CD4-positive, alpha-beta T cell (primary cell): ENCODE measurements around the gene CISH. TPM values are rescaled to one million over a fixed set of nuclear protein-coding genes. Genes with fewer than 3 reads are reported as not detected.

Experiments used
- ATAC-seq: fragments of 200-7000 bp; cut with Tn5 transposase; one replicate; pipeline ENCODE4 v1.10.0; 2022; ENCODE audit warnings: mild to moderate bottlenecking; ENCODE audit not compliant: poor library complexity
- CTCF ChIA-PET: fragments of 350-600 bp; sonication (Branson Sonifier 250); formaldehyde crosslinking; loops from one replicate; lab custom pipeline; 2021; ENCODE audit warnings: antibody characterized with exemption, inconsistent platforms; lab: Charles Lee
- POLR2A ChIA-PET: fragments of 350-600 bp; sonication (Branson Sonifier 250); formaldehyde crosslinking; loops from one replicate; lab custom pipeline; 2021; ENCODE audit warnings: antibody characterized with exemption, inconsistent platforms; lab: Charles Lee
- DNase-seq, 14 experiments: peaks; one replicate each; pipeline ENCODE4 v3.0.0-alpha.2; 2013 to 2020; ENCODE audit warnings: mixed read lengths in 2 of 14
- H3K27ac ChIP-seq, 2 donors: one replicate each; pipeline versions ENCODE4 v1.5.1 to v1.7.0; 2013; ENCODE audit warnings: low read length in 2 of 2, low read depth in 1 of 2, mild to moderate bottlenecking in 1 of 2
- H3K27me3 ChIP-seq, 2 experiments: 1 replicate in 1 of 2; 2 replicates in 1 of 2; pipeline versions ENCODE4 v1.6.1 to v1.7.0; 2013; ENCODE audit warnings: low read length in 2 of 2, control low read depth in 1 of 2, mild to moderate bottlenecking in 1 of 2, moderate library complexity in 1 of 2; ENCODE audit not compliant: insufficient read depth in 2 of 2, control insufficient read depth in 1 of 2
- H3K36me3 ChIP-seq: one replicate; pipeline ENCODE4 v1.6.1; 2013; ENCODE audit warnings: low read length, control low read depth; ENCODE audit not compliant: insufficient read depth
- H3K4me1 ChIP-seq: one replicate; pipeline ENCODE4 v1.6.1; 2013; ENCODE audit warnings: low read length, control low read depth; ENCODE audit not compliant: insufficient read depth
- H3K4me3 ChIP-seq: one replicate; pipeline ENCODE4 v1.5.1; 2013; ENCODE audit warnings: mild to moderate bottlenecking, low read length, moderate library complexity
- H3K9me3 ChIP-seq, 2 experiments: 1 replicate in 1 of 2; 2 replicates in 1 of 2; pipeline versions ENCODE4 v1.6.1 to v1.7.0; 2013; ENCODE audit warnings: low read length in 2 of 2, mild to moderate bottlenecking in 2 of 2, control low read depth in 1 of 2, moderate library complexity in 1 of 2; ENCODE audit not compliant: control insufficient read depth in 1 of 2, insufficient read depth in 1 of 2
- H3K27ac Mint-ChIP-seq: one replicate; pipeline ENCODE4 v1.8.0; 2020; ENCODE audit warnings: mixed read lengths
- H3K27me3 Mint-ChIP-seq: one replicate; pipeline ENCODE4 v1.8.0; 2021; ENCODE audit warnings: mixed read lengths
- H3K36me3 Mint-ChIP-seq: one replicate; pipeline ENCODE4 v1.8.0; 2021; ENCODE audit warnings: low read depth, mixed read lengths
- H3K4me1 Mint-ChIP-seq: one replicate; pipeline ENCODE4 v1.8.0; 2021; ENCODE audit warnings: low read depth, mixed read lengths
- H3K4me3 Mint-ChIP-seq: one replicate; pipeline ENCODE4 v1.8.0; 2020; ENCODE audit warnings: mild to moderate bottlenecking, mixed read lengths
- H3K9me3 Mint-ChIP-seq: one replicate; pipeline ENCODE4 v1.8.0; 2020; ENCODE audit warnings: mixed read lengths
- CTCF ChIP-seq: fragments of 200-600 bp; IDR thresholded peaks from one replicate; pipeline ENCODE4 v1.8.0; 2022; ENCODE audit warnings: antibody characterized with exemption, mild to moderate bottlenecking
- intact Hi-C, 2 experiments: fragments of 100-400 bp; cut with DNase I in 1 of 2; cut with micrococcal nuclease in 1 of 2; formaldehyde crosslinking; loops; one replicate each; pipeline versions ENCODE4 v1.15.1 to v1.9.0; 2023 to 2025; cut with DNase I, micrococcal nuclease
- total RNA-seq, 174 experiments: library from RNA in 2 of 174; stranded (reverse) in 2 of 174; gene quantifications; one replicate each; pipeline ENCODE4 v1.2.3 and lab custom pipeline; 2021 to 2026

The CISH gene
- total RNA-seq, 2 experiments from 2014 or later: 3.5 to 3.7 TPM

- peaks cover 3% of the 10 kb centered on the region for H3K36me3 Mint-ChIP-seq
- CTCF ChIA-PET: interaction anchor here (0.8 to 9.7 kb wide), 25 partner anchors 11 to 1436 kb away, joined by 3 to 234 read pairs (median 5); partner anchors contain the start of genes C3orf18, DOCK3, HEMK1 and MANF
Observed at GRCh38 chr3:50616770-50617095, 5.2 kb upstream of the CISH start.

GRCh38 chr3:50616003-50616769 lies 4.6 kb upstream of the CISH start:
- TF ChIP-seq CTCF: peak; percentile 99
- Histone ChIP-seq H3K27ac (peak overlapping the region; percentile 52 to 79), H3K4me1 (peaks cover 82% of the 10 kb centered on the region), H3K9me3 (no peaks in the 10 kb centered on the region), H3K36me3 (peaks cover 3% of the 10 kb centered on the region), H3K4me3 (peak overlapping the region; percentile 93), H3K27me3 (no peaks in the 10 kb centered on the region)
- CTCF ChIA-PET: interaction anchor here (0.6 to 9.7 kb wide), 44 partner anchors 8 to 1436 kb away, joined by 3 to 234 read pairs (median 4); partner anchors contain the start of genes C3orf18, CYB561D2, DOCK3 and HEMK1
- intact Hi-C loops: loop anchor here (1.0 to 10.0 kb wide), 15 partner anchors 36 to 1186 kb away; partner anchors contain the start of genes MANF (in 2 of the 2), DCAF1 (in 1 of the 2) and DOCK3 (in 1 of the 2)
- DNase-seq (peak; percentile 70 to 92 (median 76)), ATAC-seq (peak; percentile 45)
- Mint-ChIP-seq H3K9me3 (no peaks in the 10 kb centered on the region), H3K27me3 (no peaks in the 10 kb centered on the region), H3K36me3 (peaks cover 4% of the 10 kb centered on the region), H3K4me1 (peaks cover 65% of the 10 kb centered on the region), H3K4me3 (peak overlapping the region; percentile 89), H3K27ac (peak overlapping the region; percentile 84)
- POLR2A ChIA-PET: interaction anchor here (0.6 to 20.8 kb wide), 23 partner anchors 10 to 1367 kb away, joined by 3 to 446 read pairs (median 3); partner anchors contain the start of genes ACY1, C3orf18, DCAF1 and HEMK1

More at GRCh38 chr3:50616770-50617095, 5.2 kb upstream of the CISH start:
- Histone ChIP-seq H3K36me3 (peaks cover 3% of the 10 kb centered on the region), H3K9me3 (no peaks in the 10 kb centered on the region), H3K27ac (peak overlapping the region; percentile 52 to 79), H3K4me3 (peak overlapping the region; percentile 93), H3K4me1 (peaks cover 86% of the 10 kb centered on the region), H3K27me3 (no peaks in the 10 kb centered on the region)
- no peaks in the 10 kb centered on the region for H3K9me3 Mint-ChIP-seq
- H3K27me3 Mint-ChIP-seq: no peaks in the 10 kb centered on the region
- TF ChIP-seq CTCF: no peak
- intact Hi-C loops: loop anchor here (1.0 to 10.0 kb wide), 15 partner anchors 36 to 1186 kb away; partner anchors contain the start of genes MANF (in 2 of the 2), DCAF1 (in 1 of the 2) and DOCK3 (in 1 of the 2)
- ATAC-seq: peak; percentile 62
- peak overlapping the region; percentile 89 for H3K4me3 Mint-ChIP-seq
- peak overlapping the region; percentile 84 for H3K27ac Mint-ChIP-seq
- H3K4me1 Mint-ChIP-seq: peaks cover 65% of the 10 kb centered on the region
- peak; percentile 87 to 98 (median 93) for DNase-seq
- POLR2A ChIA-PET: interaction anchor here (0.6 to 20.8 kb wide), 20 partner anchors 9 to 1366 kb away, joined by 3 to 446 read pairs (median 4); partner anchors contain the start of genes ACY1, C3orf18, DCAF1 and HEMK1

- POLR2A ChIA-PET: interaction anchor here (1.5 to 20.8 kb wide), 4 partner anchors 38 to 410 kb away, joined by 4 to 446 read pairs (median 25); partner anchors contain the start of genes C3orf18 and HEMK1
- H3K27me3 Mint-ChIP-seq: no peaks in the 10 kb centered on the region
Observed at GRCh38 chr3:50615190-50615589, 3.6 kb upstream of the CISH start.

More at GRCh38 chr3:50615190-50615589, 3.6 kb upstream of the CISH start:
- Mint-ChIP-seq H3K4me3 (peak overlapping the region; percentile 12), H3K27ac (no peak overlapping the region), H3K9me3 (no peaks in the 10 kb centered on the region), H3K4me1 (peaks cover 65% of the 10 kb centered on the region), H3K36me3 (peaks cover 14% of the 10 kb centered on the region)
- TF ChIP-seq CTCF: no peak
- peaks cover 8% of the 10 kb centered on the region for H3K36me3 ChIP-seq
- intact Hi-C loops: loop anchor here (2.0 to 10.0 kb wide), 8 partner anchors 410 to 1187 kb away; partner anchors contain the start of gene MANF (in 1 of the 2)
- no peak for ATAC-seq
- H3K4me1 ChIP-seq: peaks cover 82% of the 10 kb centered on the region
- H3K27me3 ChIP-seq: no peaks in the 10 kb centered on the region
- H3K9me3 ChIP-seq: no peaks in the 10 kb centered on the region
- DNase-seq: no peak
- H3K27ac ChIP-seq: no peak overlapping the region
- CTCF ChIA-PET: interaction anchor here (1.1 to 9.7 kb wide), 16 partner anchors 13 to 1437 kb away, joined by 3 to 234 read pairs (median 8); partner anchors contain the start of genes C3orf18, HEMK1 and MANF
- H3K4me3 ChIP-seq: no peak overlapping the region
